Thyroid gland (tissue), 4 donors: ENCODE data around the gene CCR9. TPM values are rescaled to one million over a fixed set of nuclear protein-coding genes. Genes with fewer than 3 reads are reported as not detected.

ENCODE experiments used
- DNase-seq, 2 donors: peaks; one replicate each; pipeline ENCODE4 v3.0.0-alpha.2; 2019
- H3K27ac ChIP-seq, 3 donors: fragments of 200-600 bp; sonication (generic); 1 replicate in 2 of 3; 2 replicates in 1 of 3; pipeline ENCODE4 v1.5.1; 2016 to 2019; ENCODE audit warnings: mild to moderate bottlenecking in 1 of 3, moderate library complexity in 1 of 3
- H3K27me3 ChIP-seq: fragments of 200-600 bp; sonication (generic); one replicate; pipeline ENCODE4 v1.5.1; 2019
- H3K36me3 ChIP-seq, 2 donors: fragments of 200-600 bp; sonication (generic); one replicate each; pipeline ENCODE4 v1.5.1; 2016 to 2019
- H3K4me1 ChIP-seq, 2 donors: fragments of 200-600 bp; sonication (generic); one replicate each; pipeline ENCODE4 v1.5.1; 2017 to 2019
- H3K4me3 ChIP-seq, 3 donors: fragments of 200-600 bp; sonication (generic); replicated peaks in 1 of 3; 1 replicate in 2 of 3; 2 replicates in 1 of 3; pipeline ENCODE4 v1.5.1; 2016; ENCODE audit warnings: mild to moderate bottlenecking in 1 of 3
- H3K9me3 ChIP-seq: fragments of 200-600 bp; sonication (generic); one replicate; pipeline ENCODE4 v1.5.1; 2017
- POLR2A ChIP-seq, 2 donors: fragments of 450-650 bp; IDR thresholded peaks; one replicate each; pipeline ENCODE4 v1.6.1; 2017; ENCODE audit warnings: antibody characterized with exemption in 2 of 2, mild to moderate bottlenecking in 2 of 2, moderate library complexity in 1 of 2
- WGBS, 2 donors: methylation state at CpG; one replicate each; pipeline ENCODE4 v1.1.5; 2017; 5-methylcytosine and 5-hydroxymethylcytosine counted together
- intact Hi-C: fragments of 100-400 bp; cut with DNase I; formaldehyde crosslinking; loops from one replicate; pipeline ENCODE4 v1.15.1; 2023
- total RNA-seq, 4 donors: library from RNA; depleted of rRNA; stranded (reverse); fragments of >200 nt; gene quantifications; one replicate each; pipeline ENCODE4 v1.2.3, GENCODE V29; 2016
- TF ChIP-seq, protein P1 (sequence below), 6 experiments: fragments of 200-600 bp in 3 of 6; fragments of 450-650 bp in 3 of 6; sonication (generic) in 3 of 6; IDR thresholded peaks; one replicate each; pipeline ENCODE4 v1.5.1; 2016 to 2019; ENCODE audit warnings: antibody characterized with exemption in 6 of 6, mild to moderate bottlenecking in 2 of 6, inconsistent platforms in 1 of 6, moderate library complexity in 1 of 6

CCR9 gene
- total RNA-seq, 4 donors from 2014 or later = not detected

- H3K27me3 ChIP-seq = no peaks in the 10 kb centered on the region
- 91 to 93% methylated on average over 5 of the region's 5 CpGs for WGBS, 2 donors
Measured at GRCh38 chr3:45895686-45896468, 9.5 kb downstream of the CCR9 start.

GRCh38 chr3:45896956-45897355 is 10.6 kb downstream of the CCR9 start:
- DNase-seq = no peak
- Histone ChIP-seq H3K9me3 (no peaks in the 10 kb centered on the region), H3K27ac (no peak overlapping the region), H3K27me3 (no peaks in the 10 kb centered on the region), H3K4me1 (no peaks in the 10 kb centered on the region), H3K36me3 (no peaks in the 10 kb centered on the region), H3K4me3 (no peak overlapping the region)
- no peak for TF ChIP-seq POLR2A (IDR thresholded peaks at IDR 0.05)
- TF ChIP-seq, protein P1, sequence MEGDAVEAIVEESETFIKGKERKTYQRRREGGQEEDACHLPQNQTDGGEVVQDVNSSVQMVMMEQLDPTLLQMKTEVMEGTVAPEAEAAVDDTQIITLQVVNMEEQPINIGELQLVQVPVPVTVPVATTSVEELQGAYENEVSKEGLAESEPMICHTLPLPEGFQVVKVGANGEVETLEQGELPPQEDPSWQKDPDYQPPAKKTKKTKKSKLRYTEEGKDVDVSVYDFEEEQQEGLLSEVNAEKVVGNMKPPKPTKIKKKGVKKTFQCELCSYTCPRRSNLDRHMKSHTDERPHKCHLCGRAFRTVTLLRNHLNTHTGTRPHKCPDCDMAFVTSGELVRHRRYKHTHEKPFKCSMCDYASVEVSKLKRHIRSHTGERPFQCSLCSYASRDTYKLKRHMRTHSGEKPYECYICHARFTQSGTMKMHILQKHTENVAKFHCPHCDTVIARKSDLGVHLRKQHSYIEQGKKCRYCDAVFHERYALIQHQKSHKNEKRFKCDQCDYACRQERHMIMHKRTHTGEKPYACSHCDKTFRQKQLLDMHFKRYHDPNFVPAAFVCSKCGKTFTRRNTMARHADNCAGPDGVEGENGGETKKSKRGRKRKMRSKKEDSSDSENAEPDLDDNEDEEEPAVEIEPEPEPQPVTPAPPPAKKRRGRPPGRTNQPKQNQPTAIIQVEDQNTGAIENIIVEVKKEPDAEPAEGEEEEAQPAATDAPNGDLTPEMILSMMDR (IDR thresholded peaks at IDR 0.05) = no peak
- WGBS, 2 donors = 78 to 84% methylated on average over 2 to 3 of the region's 3 CpGs
- intact Hi-C loops = no loop called here

More at GRCh38 chr3:45895686-45896468, 9.5 kb downstream of the CCR9 start:
- H3K27ac ChIP-seq = no peak overlapping the region
- intact Hi-C loops = no loop called here
- no peaks in the 10 kb centered on the region for H3K9me3 ChIP-seq
- H3K4me3 ChIP-seq = no peak overlapping the region
- TF ChIP-seq, protein P1 (IDR thresholded peaks at IDR 0.05) = no peak
- TF ChIP-seq POLR2A (IDR thresholded peaks at IDR 0.05) = no peak
- no peaks in the 10 kb centered on the region for H3K36me3 ChIP-seq
- DNase-seq = no peak
- H3K4me1 ChIP-seq = no peaks in the 10 kb centered on the region

DNA sequence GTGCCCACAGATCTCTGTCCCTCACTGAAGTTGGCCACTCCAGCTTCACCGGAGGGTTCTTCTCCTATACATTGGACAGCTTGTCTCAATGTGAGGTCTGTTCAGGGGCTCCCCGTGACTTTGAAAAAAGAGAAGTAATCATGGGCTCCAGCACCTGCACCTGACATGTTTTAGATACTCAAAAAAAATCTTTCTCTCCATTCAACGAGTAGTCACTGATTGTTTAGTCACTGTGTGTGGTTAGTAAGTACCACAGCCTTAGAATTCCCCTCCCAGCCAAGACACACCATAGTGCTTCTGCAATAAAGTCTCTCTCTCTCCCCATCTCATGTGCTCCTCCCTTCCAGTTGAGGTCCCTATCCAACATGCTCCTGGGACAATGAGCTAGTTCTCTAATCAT is 18.6 kb downstream of the CCR9 start:
- intact Hi-C loops = no loop called here
- WGBS, 2 donors = 86 to 89% methylated on average over 3 of the region's 3 CpGs

DNA sequence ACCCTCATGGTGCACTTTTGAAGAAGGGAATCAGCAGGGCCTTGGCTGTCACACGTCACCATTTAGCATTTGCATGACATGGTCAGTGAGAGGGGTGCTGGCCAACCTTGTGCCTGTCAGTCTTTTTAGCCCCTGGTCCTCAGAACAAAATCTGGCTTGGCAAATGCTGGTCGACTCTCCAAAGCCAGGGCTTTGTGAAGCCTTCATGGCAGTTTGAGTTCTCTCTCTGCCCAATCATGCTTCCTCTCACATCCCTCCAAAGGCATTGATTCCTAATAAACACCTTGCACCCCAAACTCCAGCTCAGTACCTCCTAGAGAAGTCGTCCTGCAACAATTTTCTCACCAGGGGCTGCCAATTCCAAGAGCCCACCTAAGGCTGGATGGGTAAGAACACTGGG is 19.4 kb downstream of the CCR9 start:
- Histone ChIP-seq H3K27me3 (no peaks in the 10 kb centered on the region), H3K36me3 (no peaks in the 10 kb centered on the region), H3K4me1 (no peaks in the 10 kb centered on the region), H3K4me3 (no peak overlapping the region), H3K9me3 (no peaks in the 10 kb centered on the region), H3K27ac (no peak overlapping the region)
- WGBS, 2 donors = 83 to 94% methylated on average over 3 of the region's 3 CpGs
- no peak for TF ChIP-seq POLR2A (IDR thresholded peaks at IDR 0.05)
- TF ChIP-seq, protein P1 (IDR thresholded peaks at IDR 0.05) = no peak
- intact Hi-C loops = no loop called here
- DNase-seq = no peak

More for the DNA sequence above, 18.6 kb downstream of the CCR9 start:
- Histone ChIP-seq H3K9me3 (no peaks in the 10 kb centered on the region), H3K36me3 (no peaks in the 10 kb centered on the region), H3K4me1 (no peaks in the 10 kb centered on the region), H3K27me3 (no peaks in the 10 kb centered on the region), H3K4me3 (no peak overlapping the region), H3K27ac (no peak overlapping the region)
- no peak for DNase-seq
- TF ChIP-seq, protein P1 (IDR thresholded peaks at IDR 0.05) = no peak
- TF ChIP-seq POLR2A (IDR thresholded peaks at IDR 0.05) = no peak

DNA sequence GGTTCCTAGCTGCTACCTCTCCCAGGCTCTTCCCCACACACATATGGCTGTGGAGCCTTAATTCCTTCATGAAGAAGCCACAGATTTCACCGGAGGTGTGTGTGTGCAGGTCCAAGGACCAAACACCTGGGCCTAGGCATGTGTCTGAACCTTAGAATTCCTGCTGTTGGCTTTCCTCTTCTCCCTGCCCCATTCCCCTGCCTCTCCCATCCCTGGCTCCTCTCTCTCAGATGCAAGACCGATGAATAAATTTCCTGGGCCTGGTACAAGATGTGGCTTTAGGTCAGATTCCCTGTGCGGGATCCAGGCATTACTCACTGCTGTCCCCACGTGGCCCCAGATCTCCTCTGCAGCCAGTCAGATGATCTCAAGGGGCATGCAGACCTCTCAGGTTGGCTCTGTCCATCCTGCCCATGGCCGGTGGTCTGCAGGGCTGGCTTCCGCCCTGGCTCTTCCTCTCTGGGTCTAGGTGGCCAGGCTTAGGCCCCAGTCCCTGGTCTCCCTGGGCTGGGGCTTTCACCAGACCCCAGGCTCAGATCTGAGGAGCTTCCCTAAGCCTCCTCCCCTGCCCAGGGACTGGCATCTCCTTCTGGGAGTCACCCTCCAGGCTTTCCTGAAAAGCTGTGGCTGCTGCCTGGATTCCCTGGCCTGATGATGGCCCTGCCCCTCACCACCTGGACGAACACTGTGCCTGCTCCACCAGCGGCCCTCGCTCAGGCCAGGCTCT is 20.5 kb downstream of the CCR9 start:
- no peaks in the 10 kb centered on the region for H3K9me3 ChIP-seq
- no peaks in the 10 kb centered on the region for H3K36me3 ChIP-seq
- no peak overlapping the region for H3K27ac ChIP-seq
- 74 to 82% methylated on average over 7 to 9 of the region's 9 CpGs for WGBS, 2 donors
- H3K4me3 ChIP-seq = no peak overlapping the region
- DNase-seq = no peak
- H3K27me3 ChIP-seq = no peaks in the 10 kb centered on the region
- no peak for TF ChIP-seq POLR2A (IDR thresholded peaks at IDR 0.05)
- TF ChIP-seq, protein P1 (IDR thresholded peaks at IDR 0.05) = no peak
- intact Hi-C loops = no loop called here
- H3K4me1 ChIP-seq = no peaks in the 10 kb centered on the region
